ENCODE measurements around the gene TMEM132C.

DNA sequence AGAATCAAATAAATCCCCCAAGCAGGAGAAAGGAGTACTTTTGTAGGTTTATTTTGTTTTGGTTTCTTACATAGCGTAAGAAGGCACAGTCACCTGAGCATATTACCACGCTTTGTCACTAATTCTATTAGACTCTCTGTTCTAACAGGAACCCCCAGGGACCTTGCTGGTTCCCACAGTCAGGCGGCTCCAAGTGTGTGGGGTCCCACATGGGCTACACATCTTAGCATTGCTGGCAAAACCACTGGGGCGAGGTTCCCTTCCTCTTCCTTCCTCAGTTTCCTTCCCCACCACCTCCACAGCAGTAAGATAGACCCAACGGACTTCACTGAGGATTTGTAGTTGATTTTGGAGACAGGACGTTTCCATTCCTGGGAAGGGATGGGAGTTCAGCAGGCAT lies 49.1 kb downstream of the TMEM132C start:
- TF ChIP-seq, protein P1, sequence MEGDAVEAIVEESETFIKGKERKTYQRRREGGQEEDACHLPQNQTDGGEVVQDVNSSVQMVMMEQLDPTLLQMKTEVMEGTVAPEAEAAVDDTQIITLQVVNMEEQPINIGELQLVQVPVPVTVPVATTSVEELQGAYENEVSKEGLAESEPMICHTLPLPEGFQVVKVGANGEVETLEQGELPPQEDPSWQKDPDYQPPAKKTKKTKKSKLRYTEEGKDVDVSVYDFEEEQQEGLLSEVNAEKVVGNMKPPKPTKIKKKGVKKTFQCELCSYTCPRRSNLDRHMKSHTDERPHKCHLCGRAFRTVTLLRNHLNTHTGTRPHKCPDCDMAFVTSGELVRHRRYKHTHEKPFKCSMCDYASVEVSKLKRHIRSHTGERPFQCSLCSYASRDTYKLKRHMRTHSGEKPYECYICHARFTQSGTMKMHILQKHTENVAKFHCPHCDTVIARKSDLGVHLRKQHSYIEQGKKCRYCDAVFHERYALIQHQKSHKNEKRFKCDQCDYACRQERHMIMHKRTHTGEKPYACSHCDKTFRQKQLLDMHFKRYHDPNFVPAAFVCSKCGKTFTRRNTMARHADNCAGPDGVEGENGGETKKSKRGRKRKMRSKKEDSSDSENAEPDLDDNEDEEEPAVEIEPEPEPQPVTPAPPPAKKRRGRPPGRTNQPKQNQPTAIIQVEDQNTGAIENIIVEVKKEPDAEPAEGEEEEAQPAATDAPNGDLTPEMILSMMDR (IDR thresholded peaks at IDR 0.05; ENCODE audit: extremely low read depth in 1 of 2, insufficient read depth in 1 of 2, low read depth in 1 of 2, low read length in 2 of 2) = no peak
- TF ChIP-seq POLR2A (IDR thresholded peaks at IDR 0.05; ENCODE audit: low read depth, low read length) (no peak), MYC (IDR thresholded peaks at IDR 0.05; ENCODE audit: low read depth, low read length) (no peak), FOS (IDR thresholded peaks at IDR 0.05; ENCODE audit: borderline replicate concordance, insufficient read depth, low read length) (no peak), GATA2 (IDR thresholded peaks at IDR 0.05; ENCODE audit: insufficient read depth, insufficient read length, low read depth, low read length) (no peak), POLR2AphosphoS5 (IDR thresholded peaks at IDR 0.05; ENCODE audit: insufficient read depth, low read depth, low read length) (no peak), JUN (IDR thresholded peaks at IDR 0.05; ENCODE audit: borderline replicate concordance, insufficient read depth, insufficient read length, low read depth) (no peak)
- TF ChIP-seq, protein P2, sequence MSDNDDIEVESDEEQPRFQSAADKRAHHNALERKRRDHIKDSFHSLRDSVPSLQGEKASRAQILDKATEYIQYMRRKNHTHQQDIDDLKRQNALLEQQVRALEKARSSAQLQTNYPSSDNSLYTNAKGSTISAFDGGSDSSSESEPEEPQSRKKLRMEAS (IDR thresholded peaks at IDR 0.05; ENCODE audit: insufficient read depth, insufficient read length) = no peak

All from endothelial cell of umbilical vein (primary cell).